ENCODE results near the gene SCP2.

Gene SCP2

GRCh38 chr1:52900402-52900801 lies 26.7 kb upstream of the SCP2 start:
- H3K27ac ChIP-seq (ENCODE audit: low read depth, low read length, poor library complexity, severe bottlenecking), result no peak overlapping the region

GRCh38 chr1:52901384-52901783 lies 25.7 kb upstream of the SCP2 start:
- TF ChIP-seq EZH2 (IDR thresholded peaks at IDR 0.05; ENCODE audit: borderline replicate concordance, low read length) (no peak), CTCF (IDR thresholded peaks at IDR 0.05; ENCODE audit: low read length) (no peak)
- H4K20me1 ChIP-seq (ENCODE audit: insufficient read depth, low read length), result no peaks in the 10 kb centered on the region
- no peaks in the 10 kb centered on the region for H3K9me3 ChIP-seq (ENCODE audit: low read length)
- H2AFZ ChIP-seq (ENCODE audit: low read length), result no peak overlapping the region
- H3K36me3 ChIP-seq (ENCODE audit: insufficient read depth, low read length), result peaks cover 14% of the 10 kb centered on the region
- no peak overlapping the region for H3K27ac ChIP-seq (ENCODE audit: low read depth, low read length, poor library complexity, severe bottlenecking)
- H3K79me2 ChIP-seq (ENCODE audit: insufficient read depth, low read length), result no peaks in the 10 kb centered on the region
- no peaks in the 10 kb centered on the region for H3K27me3 ChIP-seq (ENCODE audit: insufficient read depth, low read length)
- H3K9ac ChIP-seq (ENCODE audit: low read length), result no peak overlapping the region
- no peak overlapping the region for H3K4me2 ChIP-seq (ENCODE audit: low read length)
- no peak overlapping the region for H3K4me3 ChIP-seq (ENCODE audit: low read depth, low read length, poor library complexity, severe bottlenecking)
- H3K4me1 ChIP-seq (ENCODE audit: insufficient read depth, low read length, severe bottlenecking), result no peaks in the 10 kb centered on the region
- H3K9me2 ChIP-seq (ENCODE audit: low read depth, low read length), result no peaks in the 10 kb centered on the region
- H3F3A ChIP-seq (ENCODE audit: insufficient read depth, low read length), result no peaks in the 10 kb centered on the region

More at GRCh38 chr1:52900402-52900801, 26.7 kb upstream of the SCP2 start:
- H2AFZ ChIP-seq (ENCODE audit: low read length), result no peak overlapping the region
- H3F3A ChIP-seq (ENCODE audit: insufficient read depth, low read length), result no peaks in the 10 kb centered on the region
- no peaks in the 10 kb centered on the region for H3K9me3 ChIP-seq (ENCODE audit: low read length)
- H3K9me2 ChIP-seq (ENCODE audit: low read depth, low read length), result no peaks in the 10 kb centered on the region
- TF ChIP-seq CTCF (IDR thresholded peaks at IDR 0.05; ENCODE audit: low read length) (no peak), EZH2 (IDR thresholded peaks at IDR 0.05; ENCODE audit: borderline replicate concordance, low read length) (no peak)
- H3K36me3 ChIP-seq (ENCODE audit: insufficient read depth, low read length), result peaks cover 21% of the 10 kb centered on the region
- no peaks in the 10 kb centered on the region for H3K79me2 ChIP-seq (ENCODE audit: insufficient read depth, low read length)
- no peak overlapping the region for H3K4me2 ChIP-seq (ENCODE audit: low read length)
- H3K9ac ChIP-seq (ENCODE audit: low read length), result no peak overlapping the region
- no peaks in the 10 kb centered on the region for H3K4me1 ChIP-seq (ENCODE audit: insufficient read depth, low read length, severe bottlenecking)
- no peaks in the 10 kb centered on the region for H3K27me3 ChIP-seq (ENCODE audit: insufficient read depth, low read length)
- no peak overlapping the region for H3K4me3 ChIP-seq (ENCODE audit: low read depth, low read length, poor library complexity, severe bottlenecking)
- no peaks in the 10 kb centered on the region for H4K20me1 ChIP-seq (ENCODE audit: insufficient read depth, low read length)

- no peak overlapping the region for H3K27ac ChIP-seq (ENCODE audit: low read depth, low read length, poor library complexity, severe bottlenecking)
- H3K9me2 ChIP-seq (ENCODE audit: low read depth, low read length), result no peaks in the 10 kb centered on the region
- H3K36me3 ChIP-seq (ENCODE audit: insufficient read depth, low read length), result no peaks in the 10 kb centered on the region
- no peaks in the 10 kb centered on the region for H3K79me2 ChIP-seq (ENCODE audit: insufficient read depth, low read length)
- TF ChIP-seq EZH2 (IDR thresholded peaks at IDR 0.05; ENCODE audit: borderline replicate concordance, low read length) (no peak), CTCF (IDR thresholded peaks at IDR 0.05; ENCODE audit: low read length) (no peak)
- no peak overlapping the region for H3K9ac ChIP-seq (ENCODE audit: low read length)
- H4K20me1 ChIP-seq (ENCODE audit: insufficient read depth, low read length), result no peaks in the 10 kb centered on the region
- H3K4me2 ChIP-seq (ENCODE audit: low read length), result no peak overlapping the region
- H3K27me3 ChIP-seq (ENCODE audit: insufficient read depth, low read length), result no peaks in the 10 kb centered on the region
- H3K4me3 ChIP-seq (ENCODE audit: low read depth, low read length, poor library complexity, severe bottlenecking), result no peak overlapping the region
- H3K4me1 ChIP-seq (ENCODE audit: insufficient read depth, low read length, severe bottlenecking), result no peaks in the 10 kb centered on the region
- no peak overlapping the region for H2AFZ ChIP-seq (ENCODE audit: low read length)
- no peaks in the 10 kb centered on the region for H3F3A ChIP-seq (ENCODE audit: insufficient read depth, low read length)
- H3K9me3 ChIP-seq (ENCODE audit: low read length), result no peaks in the 10 kb centered on the region
Observed at GRCh38 chr1:52904208-52904926, 22.7 kb upstream of the SCP2 start.
